ENCODE measurements around the gene KREMEN1.

DNA sequence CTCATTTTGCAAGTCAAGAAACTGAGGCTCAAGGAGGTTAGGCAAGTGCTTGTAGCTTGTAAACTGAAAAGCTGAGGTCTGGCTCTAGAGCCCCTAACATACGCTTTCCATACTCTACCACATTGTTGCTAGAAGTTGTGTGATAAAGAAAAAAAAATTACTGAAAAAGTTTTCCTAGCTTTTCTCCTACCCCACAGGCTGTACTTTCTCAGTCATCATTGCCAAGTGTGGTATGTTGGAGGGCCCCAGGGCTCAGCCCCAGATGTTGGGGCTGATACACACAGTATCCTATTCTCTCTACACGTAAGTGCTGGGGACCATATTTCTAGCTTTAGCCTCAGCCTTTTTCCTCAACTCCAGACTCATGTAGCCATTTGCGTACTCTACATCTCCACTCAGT lies 16.0 kb downstream of the KREMEN1 start:
- TF ChIP-seq, protein P1, sequence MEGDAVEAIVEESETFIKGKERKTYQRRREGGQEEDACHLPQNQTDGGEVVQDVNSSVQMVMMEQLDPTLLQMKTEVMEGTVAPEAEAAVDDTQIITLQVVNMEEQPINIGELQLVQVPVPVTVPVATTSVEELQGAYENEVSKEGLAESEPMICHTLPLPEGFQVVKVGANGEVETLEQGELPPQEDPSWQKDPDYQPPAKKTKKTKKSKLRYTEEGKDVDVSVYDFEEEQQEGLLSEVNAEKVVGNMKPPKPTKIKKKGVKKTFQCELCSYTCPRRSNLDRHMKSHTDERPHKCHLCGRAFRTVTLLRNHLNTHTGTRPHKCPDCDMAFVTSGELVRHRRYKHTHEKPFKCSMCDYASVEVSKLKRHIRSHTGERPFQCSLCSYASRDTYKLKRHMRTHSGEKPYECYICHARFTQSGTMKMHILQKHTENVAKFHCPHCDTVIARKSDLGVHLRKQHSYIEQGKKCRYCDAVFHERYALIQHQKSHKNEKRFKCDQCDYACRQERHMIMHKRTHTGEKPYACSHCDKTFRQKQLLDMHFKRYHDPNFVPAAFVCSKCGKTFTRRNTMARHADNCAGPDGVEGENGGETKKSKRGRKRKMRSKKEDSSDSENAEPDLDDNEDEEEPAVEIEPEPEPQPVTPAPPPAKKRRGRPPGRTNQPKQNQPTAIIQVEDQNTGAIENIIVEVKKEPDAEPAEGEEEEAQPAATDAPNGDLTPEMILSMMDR (IDR thresholded peaks at IDR 0.05), result no peak
- no peak for TF ChIP-seq EZH2 (IDR thresholded peaks at IDR 0.05; ENCODE audit: borderline replicate concordance, insufficient read depth, low read depth, low read length, poor library complexity, severe bottlenecking)
